IPS DF 19.7 (cell line): ENCODE measurements around the gene GINS1.

Experiments
- DNase-seq: peaks from one replicate; pipeline ENCODE4 v3.0.0-alpha.2; 2013; ENCODE audit warnings: low read depth, low spot score

GINS1 gene

GRCh38 chr20:25494506-25495188 is 87.2 kb downstream of the GINS1 start:
- no peak for DNase-seq

- DNase-seq, result no peak
Observed at GRCh38 chr20:25495189-25495824, 87.8 kb downstream of the GINS1 start.

- no peak for DNase-seq
Observed at GRCh38 chr20:25496165-25496967, 88.9 kb downstream of the GINS1 start.

GRCh38 chr20:25496968-25497401 is 89.5 kb downstream of the GINS1 start:
- no peak for DNase-seq

GRCh38 chr20:25497586-25498279 is 90.3 kb downstream of the GINS1 start:
- DNase-seq, result no peak
